Thyroid gland (tissue), 4 donors: ENCODE measurements around the gene FCGR3A.

Experiments
- POLR2A ChIP-seq, 2 donors: fragments of 450-650 bp; IDR thresholded peaks; one replicate each; pipeline ENCODE4 v1.6.1; 2017; ENCODE audit warnings: antibody characterized with exemption in 2 of 2, mild to moderate bottlenecking in 2 of 2, moderate library complexity in 1 of 2
- TF ChIP-seq, protein P1 (sequence below), 6 experiments: fragments of 200-600 bp in 3 of 6; fragments of 450-650 bp in 3 of 6; sonication (generic) in 3 of 6; IDR thresholded peaks; one replicate each; pipeline ENCODE4 v1.5.1; 2016 to 2019; ENCODE audit warnings: antibody characterized with exemption in 6 of 6, mild to moderate bottlenecking in 2 of 6, inconsistent platforms in 1 of 6, moderate library complexity in 1 of 6

DNA sequence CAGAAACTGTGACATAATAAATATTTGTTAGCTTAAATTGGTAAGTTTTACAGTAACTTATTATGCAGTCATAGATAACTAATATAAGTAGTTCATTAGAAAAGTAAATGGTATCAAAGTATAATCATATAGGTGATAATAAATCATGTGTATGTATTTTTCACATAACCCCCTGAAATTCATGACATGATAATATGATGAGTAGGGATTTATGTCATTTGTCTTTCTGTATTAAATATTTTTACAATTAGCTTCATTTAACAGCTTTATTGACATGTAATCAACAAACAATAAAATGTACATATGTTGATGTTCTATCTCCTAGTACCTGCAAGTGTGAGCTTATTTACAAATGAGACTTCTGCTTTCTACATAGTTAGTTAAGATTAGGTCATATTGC is 54.1 kb downstream of the FCGR3A start:
- TF ChIP-seq, protein P1, sequence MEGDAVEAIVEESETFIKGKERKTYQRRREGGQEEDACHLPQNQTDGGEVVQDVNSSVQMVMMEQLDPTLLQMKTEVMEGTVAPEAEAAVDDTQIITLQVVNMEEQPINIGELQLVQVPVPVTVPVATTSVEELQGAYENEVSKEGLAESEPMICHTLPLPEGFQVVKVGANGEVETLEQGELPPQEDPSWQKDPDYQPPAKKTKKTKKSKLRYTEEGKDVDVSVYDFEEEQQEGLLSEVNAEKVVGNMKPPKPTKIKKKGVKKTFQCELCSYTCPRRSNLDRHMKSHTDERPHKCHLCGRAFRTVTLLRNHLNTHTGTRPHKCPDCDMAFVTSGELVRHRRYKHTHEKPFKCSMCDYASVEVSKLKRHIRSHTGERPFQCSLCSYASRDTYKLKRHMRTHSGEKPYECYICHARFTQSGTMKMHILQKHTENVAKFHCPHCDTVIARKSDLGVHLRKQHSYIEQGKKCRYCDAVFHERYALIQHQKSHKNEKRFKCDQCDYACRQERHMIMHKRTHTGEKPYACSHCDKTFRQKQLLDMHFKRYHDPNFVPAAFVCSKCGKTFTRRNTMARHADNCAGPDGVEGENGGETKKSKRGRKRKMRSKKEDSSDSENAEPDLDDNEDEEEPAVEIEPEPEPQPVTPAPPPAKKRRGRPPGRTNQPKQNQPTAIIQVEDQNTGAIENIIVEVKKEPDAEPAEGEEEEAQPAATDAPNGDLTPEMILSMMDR (IDR thresholded peaks at IDR 0.05), result no peak
- no peak for TF ChIP-seq POLR2A (IDR thresholded peaks at IDR 0.05)
